Loucy (cell line): ENCODE results near the gene TNFRSF8.

Experiments
- H2AFZ ChIP-seq: fragments of 200-600 bp; sonication (generic); 2 replicates; pipeline ENCODE4 v1.6.0; 2016; ENCODE audit warnings: antibody characterized with exemption, mild to moderate bottlenecking, low read length, moderate library complexity
- H3F3A ChIP-seq: fragments of 200-600 bp; 2 replicates; pipeline ENCODE4 v1.6.0; 2016; ENCODE audit warnings: antibody characterized with exemption, low read depth, mild to moderate bottlenecking
- H3K27me3 ChIP-seq: fragments of 200-600 bp; sonication (generic); 2 replicates; pipeline ENCODE4 v1.6.1; 2014; ENCODE audit warnings: low read length, mild to moderate bottlenecking; ENCODE audit not compliant: insufficient read depth, poor library complexity, severe bottlenecking
- H3K36me3 ChIP-seq: fragments of 200-600 bp; sonication (generic); 2 replicates; pipeline ENCODE4 v1.6.1; 2016; ENCODE audit warnings: low read length; ENCODE audit not compliant: insufficient read depth
- H3K4me1 ChIP-seq: fragments of 200-600 bp; sonication (generic); 2 replicates; pipeline ENCODE4 v1.5.1; 2014; ENCODE audit warnings: low read length, mild to moderate bottlenecking; ENCODE audit not compliant: insufficient read depth, poor library complexity, severe bottlenecking
- H3K4me2 ChIP-seq: fragments of 200-600 bp; sonication (generic); 2 replicates; pipeline ENCODE4 v1.6.0; 2014; ENCODE audit warnings: antibody characterized with exemption, low read length, low read depth, mild to moderate bottlenecking; ENCODE audit not compliant: poor library complexity, severe bottlenecking
- H3K4me3 ChIP-seq: fragments of 200-600 bp; sonication (generic); 2 replicates; pipeline ENCODE4 v1.5.1; 2014; ENCODE audit warnings: low read length, mild to moderate bottlenecking, mixed read lengths; ENCODE audit not compliant: poor library complexity, severe bottlenecking
- H3K79me2 ChIP-seq: fragments of 200-600 bp; sonication (generic); 2 replicates; pipeline ENCODE4 v1.6.1; 2014; ENCODE audit warnings: low read length; ENCODE audit not compliant: insufficient read depth
- H3K9ac ChIP-seq: fragments of 200-600 bp; sonication (generic); 2 replicates; pipeline ENCODE4 v1.6.0; 2014; ENCODE audit warnings: mild to moderate bottlenecking, low read depth, low read length, moderate library complexity; ENCODE audit not compliant: poor library complexity, severe bottlenecking
- H3K9me2 ChIP-seq: fragments of 200-600 bp; sonication (generic); replicated peaks from 2 replicates; pipeline ENCODE4 v1.6.1; 2016; ENCODE audit warnings: low read depth, low read length, mixed read lengths
- H3K9me3 ChIP-seq: fragments of 200-600 bp; sonication (generic); 2 replicates; pipeline ENCODE4 v1.6.1; 2014; ENCODE audit warnings: mild to moderate bottlenecking, antibody characterized with exemption, low read length, low read depth; ENCODE audit not compliant: insufficient read depth
- H4K20me1 ChIP-seq: fragments of 200-600 bp; sonication (generic); 2 replicates; pipeline ENCODE4 v1.6.0; 2014; ENCODE audit warnings: antibody characterized with exemption, low read length, mild to moderate bottlenecking; ENCODE audit not compliant: insufficient read depth, poor library complexity, severe bottlenecking
- EZH2phosphoT487 ChIP-seq: fragments of 200-600 bp; IDR thresholded peaks from 2 replicates; pipeline ENCODE4 v1.6.1; 2018; ENCODE audit warnings: antibody characterized with exemption, mild to moderate bottlenecking, moderate library complexity, borderline replicate concordance
- TF ChIP-seq, protein P1 (sequence below): fragments of 200-600 bp; sonication (generic); conservative IDR thresholded peaks from 2 replicates; pipeline ENCODE4 v1.5.1; 2014; ENCODE audit warnings: mild to moderate bottlenecking, antibody characterized with exemption, low read length

TNFRSF8 gene

DNA sequence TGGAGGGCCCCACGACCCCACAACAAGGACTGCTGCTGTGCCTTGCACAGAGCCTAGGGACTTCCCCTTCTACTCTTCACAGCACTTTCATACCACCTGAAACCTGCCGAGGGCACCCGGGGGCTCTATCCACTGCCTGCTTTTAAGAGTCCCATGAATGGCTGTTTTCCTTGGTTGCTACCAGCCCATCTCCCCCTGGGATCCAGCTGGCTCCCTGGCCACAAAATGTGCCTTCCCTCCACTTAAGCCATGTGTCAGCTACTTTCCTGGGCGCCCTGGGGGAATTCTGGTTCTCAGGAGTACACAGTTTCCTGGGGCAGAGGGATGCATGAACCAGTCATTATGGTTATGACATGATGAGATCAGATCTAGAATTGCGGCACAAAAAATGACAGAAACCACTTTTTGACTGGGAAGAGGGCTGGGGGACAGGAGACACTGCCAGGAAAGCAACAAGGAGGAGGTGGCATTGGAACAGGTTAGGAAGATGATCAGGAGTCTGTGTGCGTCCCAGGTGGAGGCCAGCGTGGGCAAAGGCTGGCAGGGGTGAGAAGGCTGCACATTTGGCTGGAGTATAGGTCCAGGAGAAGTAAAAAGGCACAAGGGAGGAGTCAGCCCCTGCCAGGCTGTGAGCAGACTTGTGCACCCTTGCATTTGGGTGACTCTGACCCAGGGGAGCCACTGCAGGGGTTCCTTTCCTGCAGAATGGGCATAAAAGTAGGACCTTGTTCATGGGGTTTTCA, 3.2 kb upstream of the TNFRSF8 start:
- Histone ChIP-seq H3K4me1 (peaks cover 20% of the 10 kb centered on the region), H3K36me3 (no peaks in the 10 kb centered on the region), H2AFZ (no peak overlapping the region), H3K4me2 (no peak overlapping the region), H3K4me3 (no peak overlapping the region), H3K9me2 (no peaks in the 10 kb centered on the region), H3F3A (no peaks in the 10 kb centered on the region), H3K9me3 (no peaks in the 10 kb centered on the region), H3K79me2 (peaks cover 7% of the 10 kb centered on the region), H4K20me1 (no peaks in the 10 kb centered on the region), H3K27me3 (no peaks in the 10 kb centered on the region), H3K9ac (no peak overlapping the region)
- TF ChIP-seq, protein P1, sequence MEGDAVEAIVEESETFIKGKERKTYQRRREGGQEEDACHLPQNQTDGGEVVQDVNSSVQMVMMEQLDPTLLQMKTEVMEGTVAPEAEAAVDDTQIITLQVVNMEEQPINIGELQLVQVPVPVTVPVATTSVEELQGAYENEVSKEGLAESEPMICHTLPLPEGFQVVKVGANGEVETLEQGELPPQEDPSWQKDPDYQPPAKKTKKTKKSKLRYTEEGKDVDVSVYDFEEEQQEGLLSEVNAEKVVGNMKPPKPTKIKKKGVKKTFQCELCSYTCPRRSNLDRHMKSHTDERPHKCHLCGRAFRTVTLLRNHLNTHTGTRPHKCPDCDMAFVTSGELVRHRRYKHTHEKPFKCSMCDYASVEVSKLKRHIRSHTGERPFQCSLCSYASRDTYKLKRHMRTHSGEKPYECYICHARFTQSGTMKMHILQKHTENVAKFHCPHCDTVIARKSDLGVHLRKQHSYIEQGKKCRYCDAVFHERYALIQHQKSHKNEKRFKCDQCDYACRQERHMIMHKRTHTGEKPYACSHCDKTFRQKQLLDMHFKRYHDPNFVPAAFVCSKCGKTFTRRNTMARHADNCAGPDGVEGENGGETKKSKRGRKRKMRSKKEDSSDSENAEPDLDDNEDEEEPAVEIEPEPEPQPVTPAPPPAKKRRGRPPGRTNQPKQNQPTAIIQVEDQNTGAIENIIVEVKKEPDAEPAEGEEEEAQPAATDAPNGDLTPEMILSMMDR, result no peak
- TF ChIP-seq EZH2phosphoT487, result no peak

DNA sequence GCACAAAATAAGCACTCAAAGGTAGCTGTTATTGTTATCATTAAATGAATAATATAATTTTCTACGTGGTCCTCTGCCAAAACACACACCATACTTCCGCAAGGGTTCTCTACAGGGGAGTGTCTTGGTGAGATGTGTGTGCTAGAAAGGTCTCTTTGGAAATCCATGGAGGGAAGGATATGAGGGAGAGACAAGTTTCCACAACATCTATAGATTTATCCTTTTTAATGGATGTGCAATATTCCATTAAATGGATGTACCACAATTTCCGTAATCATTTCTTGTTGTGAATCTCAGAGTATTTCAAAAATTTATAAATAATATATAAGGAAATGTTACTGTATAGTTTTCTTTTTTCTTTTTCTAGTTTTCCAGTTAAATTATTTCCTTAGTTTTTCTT, 2.6 kb upstream of the TNFRSF8 start:
- Histone ChIP-seq H3K9me3 (no peaks in the 10 kb centered on the region), H3K4me1 (peaks cover 22% of the 10 kb centered on the region), H3K36me3 (no peaks in the 10 kb centered on the region), H3K9me2 (no peaks in the 10 kb centered on the region), H3K4me3 (no peak overlapping the region), H3K4me2 (no peak overlapping the region), H2AFZ (no peak overlapping the region), H3F3A (peaks cover under 1% of the 10 kb centered on the region; the same call in 1 of the 2 replicates), H3K27me3 (no peaks in the 10 kb centered on the region), H3K9ac (no peak overlapping the region), H4K20me1 (no peaks in the 10 kb centered on the region), H3K79me2 (peaks cover 7% of the 10 kb centered on the region)
- TF ChIP-seq, protein P1, result no peak
- no peak for TF ChIP-seq EZH2phosphoT487

DNA sequence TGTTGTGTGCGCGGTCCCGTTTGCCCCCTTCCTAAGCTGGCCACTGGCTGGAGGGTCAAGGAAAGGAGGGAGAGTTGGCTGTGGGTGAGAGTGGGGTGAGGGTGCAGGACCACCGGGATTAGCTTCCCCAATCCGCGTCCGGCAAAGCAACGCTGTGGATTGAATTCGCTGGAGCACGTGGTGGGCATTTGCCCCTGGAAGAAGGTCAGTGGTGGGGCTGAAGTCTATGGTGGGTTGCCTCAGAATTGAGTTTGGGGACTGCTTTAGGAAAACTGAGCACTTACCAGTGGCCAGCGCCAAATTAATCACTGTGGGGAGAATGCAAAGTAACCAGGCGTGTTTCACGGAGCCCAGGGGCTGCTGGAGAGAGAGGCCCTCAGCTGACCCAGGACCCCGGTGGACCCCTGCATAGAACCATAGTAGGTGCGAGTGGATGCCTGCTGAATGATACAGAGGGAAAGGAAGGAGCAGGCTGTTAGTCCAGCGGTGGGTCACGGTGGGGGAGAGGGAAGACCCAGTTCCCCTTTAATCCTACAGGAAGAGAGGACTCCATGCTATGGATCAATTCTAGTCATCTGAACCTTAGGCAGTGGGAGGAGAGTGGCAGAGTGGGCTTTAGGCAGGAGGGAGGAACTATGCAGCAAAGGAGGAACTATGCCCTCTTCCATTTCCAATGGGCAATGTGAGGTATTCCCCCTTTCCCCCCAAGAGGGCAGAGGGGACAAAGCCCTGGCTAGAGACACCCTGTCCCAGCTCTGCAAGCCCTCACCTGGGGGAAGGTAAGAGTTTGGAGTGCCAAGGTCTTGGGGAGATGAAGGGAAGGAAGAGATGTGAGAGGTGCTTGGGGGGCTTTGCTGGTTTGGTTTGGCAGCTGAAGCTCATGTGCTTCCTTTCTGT, 1.2 kb downstream of the TNFRSF8 start:
- no peak for TF ChIP-seq EZH2phosphoT487
- TF ChIP-seq, protein P1, result no peak
- H3K9me2 ChIP-seq, result no peaks in the 10 kb centered on the region
- H3K9ac ChIP-seq, result peak overlapping the region; percentile 65
- H3K4me3 ChIP-seq, result peak overlapping the region; percentile 75
- H3K4me1 ChIP-seq, result peaks cover 42% of the 10 kb centered on the region
- no peaks in the 10 kb centered on the region for H4K20me1 ChIP-seq
- peaks cover 7% of the 10 kb centered on the region for H3K79me2 ChIP-seq
- no peaks in the 10 kb centered on the region for H3K36me3 ChIP-seq
- no peaks in the 10 kb centered on the region for H3K27me3 ChIP-seq
- H2AFZ ChIP-seq, result peak overlapping the region; percentile 84; the same call in 1 of the 2 replicates
- H3K4me2 ChIP-seq, result peak overlapping the region; percentile 79
- H3F3A ChIP-seq, result peaks cover 10% of the 10 kb centered on the region
- H3K9me3 ChIP-seq, result no peaks in the 10 kb centered on the region
